HepG2 (cell line): Measurements from ENCODE around the gene MRPL38.

Source experiments
- CTCF ChIP-seq: sonication (generic); formaldehyde crosslinking; IDR thresholded peaks from 2 replicates; pipeline ENCODE4 v1.5.0; 2020; ENCODE audit warnings: mild to moderate bottlenecking, missing genetic modification reagents, moderate library complexity
- HINFP ChIP-seq: sonication (generic); formaldehyde crosslinking; IDR thresholded peaks from 2 replicates; pipeline ENCODE4 v1.4.0; 2020; ENCODE audit warnings: low read depth, mild to moderate bottlenecking, missing genetic modification reagents
- MAZ ChIP-seq, 2 experiments: sonication (generic) in 1 of 2; formaldehyde crosslinking in 1 of 2; IDR thresholded peaks; 2 replicates each; pipeline versions ENCODE4 v1.5.0 to v1.6.1; 2012 to 2020; ENCODE audit warnings: low read depth in 2 of 2, mild to moderate bottlenecking in 2 of 2, borderline replicate concordance in 1 of 2, improper control_type of control experiment in 1 of 2, low read length in 1 of 2, missing genetic modification reagents in 1 of 2, moderate library complexity in 1 of 2
- REST ChIP-seq, 2 experiments: IDR thresholded peaks; 2 replicates each; pipeline ENCODE4 v1.6.1; 2011 to 2012; ENCODE audit warnings: low read length in 2 of 2, borderline replicate concordance in 1 of 2, low read depth in 1 of 2, mild to moderate bottlenecking in 1 of 2, moderate library complexity in 1 of 2
- SAFB2 ChIP-seq: sonication (generic); formaldehyde crosslinking; IDR thresholded peaks from 2 replicates; pipeline ENCODE4 v1.5.1; 2020; ENCODE audit warnings: missing genetic modification reagents, low read depth, mild to moderate bottlenecking, borderline replicate concordance
- SIN3A ChIP-seq: IDR thresholded peaks from 2 replicates; pipeline ENCODE4 v1.6.1; 2011; ENCODE audit warnings: low read depth, mild to moderate bottlenecking, control low read depth, low read length, borderline replicate concordance
- SP2 ChIP-seq: sonication (generic); formaldehyde crosslinking; IDR thresholded peaks from 2 replicates; pipeline ENCODE4 v1.5.1; 2020; ENCODE audit warnings: mild to moderate bottlenecking, missing genetic modification reagents
- STAG1 ChIP-seq: sonication (generic); formaldehyde crosslinking; IDR thresholded peaks from 2 replicates; pipeline ENCODE4 v1.4.0; 2020; ENCODE audit warnings: missing genetic modification reagents
- ZNF333 ChIP-seq: sonication (generic); formaldehyde crosslinking; IDR thresholded peaks from 2 replicates; pipeline ENCODE4 v1.4.0; 2020; ENCODE audit warnings: mild to moderate bottlenecking, missing genetic modification reagents, borderline replicate concordance
- ZNF354B ChIP-seq: sonication (generic); formaldehyde crosslinking; IDR thresholded peaks from 2 replicates; pipeline ENCODE4 v1.8.0; 2022; ENCODE audit warnings: mild to moderate bottlenecking, missing genetic modification reagents
- TF ChIP-seq, protein P1 (sequence below): sonication (generic); formaldehyde crosslinking; IDR thresholded peaks from 2 replicates; pipeline ENCODE4 v1.4.0; 2020; ENCODE audit warnings: mild to moderate bottlenecking, missing genetic modification reagents, borderline replicate concordance
- TF ChIP-seq, protein P2 (sequence below): IDR thresholded peaks from 2 replicates; pipeline ENCODE4 v1.6.1; 2016

GRCh38 chr17:75950421-75950820, 45.7 kb upstream of the MRPL38 start:
- TF ChIP-seq SIN3A (no peak), REST (IDR thresholded peaks at IDR 0.05; ENCODE audit: borderline replicate concordance in 1 of 2, low read depth in 1 of 2, low read length in 2 of 2) (no peak), SP2 (CRISPR knock-in tag) (no peak), MAZ (IDR thresholded peaks at IDR 0.05; ENCODE audit: borderline replicate concordance, low read depth, low read length) (no peak), MAZ (CRISPR knock-in tag; IDR thresholded peaks at IDR 0.05; ENCODE audit: low read depth) (no peak), CTCF (CRISPR knock-in tag) (no peak), SAFB2 (CRISPR knock-in tag) (no peak), HINFP (CRISPR knock-in tag) (no peak), STAG1 (no peak), ZNF333 (CRISPR knock-in tag) (no peak), ZNF354B (CRISPR knock-in tag) (no peak)
- TF ChIP-seq, protein P1, sequence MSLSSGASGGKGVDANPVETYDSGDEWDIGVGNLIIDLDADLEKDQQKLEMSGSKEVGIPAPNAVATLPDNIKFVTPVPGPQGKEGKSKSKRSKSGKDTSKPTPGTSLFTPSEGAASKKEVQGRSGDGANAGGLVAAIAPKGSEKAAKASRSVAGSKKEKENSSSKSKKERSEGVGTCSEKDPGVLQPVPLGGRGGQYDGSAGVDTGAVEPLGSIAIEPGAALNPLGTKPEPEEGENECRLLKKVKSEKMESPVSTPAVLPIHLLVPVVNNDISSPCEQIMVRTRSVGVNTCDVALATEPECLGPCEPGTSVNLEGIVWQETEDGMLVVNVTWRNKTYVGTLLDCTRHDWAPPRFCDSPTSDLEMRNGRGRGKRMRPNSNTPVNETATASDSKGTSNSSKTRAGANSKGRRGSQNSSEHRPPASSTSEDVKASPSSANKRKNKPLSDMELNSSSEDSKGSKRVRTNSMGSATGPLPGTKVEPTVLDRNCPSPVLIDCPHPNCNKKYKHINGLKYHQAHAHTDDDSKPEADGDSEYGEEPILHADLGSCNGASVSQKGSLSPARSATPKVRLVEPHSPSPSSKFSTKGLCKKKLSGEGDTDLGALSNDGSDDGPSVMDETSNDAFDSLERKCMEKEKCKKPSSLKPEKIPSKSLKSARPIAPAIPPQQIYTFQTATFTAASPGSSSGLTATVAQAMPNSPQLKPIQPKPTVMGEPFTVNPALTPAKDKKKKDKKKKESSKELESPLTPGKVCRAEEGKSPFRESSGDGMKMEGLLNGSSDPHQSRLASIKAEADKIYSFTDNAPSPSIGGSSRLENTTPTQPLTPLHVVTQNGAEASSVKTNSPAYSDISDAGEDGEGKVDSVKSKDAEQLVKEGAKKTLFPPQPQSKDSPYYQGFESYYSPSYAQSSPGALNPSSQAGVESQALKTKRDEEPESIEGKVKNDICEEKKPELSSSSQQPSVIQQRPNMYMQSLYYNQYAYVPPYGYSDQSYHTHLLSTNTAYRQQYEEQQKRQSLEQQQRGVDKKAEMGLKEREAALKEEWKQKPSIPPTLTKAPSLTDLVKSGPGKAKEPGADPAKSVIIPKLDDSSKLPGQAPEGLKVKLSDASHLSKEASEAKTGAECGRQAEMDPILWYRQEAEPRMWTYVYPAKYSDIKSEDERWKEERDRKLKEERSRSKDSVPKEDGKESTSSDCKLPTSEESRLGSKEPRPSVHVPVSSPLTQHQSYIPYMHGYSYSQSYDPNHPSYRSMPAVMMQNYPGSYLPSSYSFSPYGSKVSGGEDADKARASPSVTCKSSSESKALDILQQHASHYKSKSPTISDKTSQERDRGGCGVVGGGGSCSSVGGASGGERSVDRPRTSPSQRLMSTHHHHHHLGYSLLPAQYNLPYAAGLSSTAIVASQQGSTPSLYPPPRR (CRISPR knock-in tag), result no peak
- TF ChIP-seq, protein P2, sequence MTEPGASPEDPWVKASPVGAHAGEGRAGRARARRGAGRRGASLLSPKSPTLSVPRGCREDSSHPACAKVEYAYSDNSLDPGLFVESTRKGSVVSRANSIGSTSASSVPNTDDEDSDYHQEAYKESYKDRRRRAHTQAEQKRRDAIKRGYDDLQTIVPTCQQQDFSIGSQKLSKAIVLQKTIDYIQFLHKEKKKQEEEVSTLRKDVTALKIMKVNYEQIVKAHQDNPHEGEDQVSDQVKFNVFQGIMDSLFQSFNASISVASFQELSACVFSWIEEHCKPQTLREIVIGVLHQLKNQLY (CRISPR knock-in tag), result no peak
